ENCODE data around the gene HRH4. TPM values are rescaled to one million over a fixed set of nuclear protein-coding genes. Genes with fewer than 3 reads are reported as not detected.

The HRH4 gene
- total and polyA plus RNA-seq, 2 donors (not counting 3 experiments of a cell fraction or from before 2014, with no cell fraction given) = 0.03 TPM; not detected in 1

- TF ChIP-seq POLR2A (IDR thresholded peaks at IDR 0.05; ENCODE audit: low read depth, low read length) (no peak), MYC (IDR thresholded peaks at IDR 0.05; ENCODE audit: low read depth, low read length) (no peak), CTCF (IDR thresholded peaks at IDR 0.05; ENCODE audit: extremely low read depth in 1 of 2, insufficient read depth in 1 of 2, low read depth in 1 of 2, low read length in 2 of 2) (no peak), MAX (IDR thresholded peaks at IDR 0.05; ENCODE audit: insufficient read depth, insufficient read length) (no peak), EZH2 (IDR thresholded peaks at IDR 0.05; ENCODE audit: borderline replicate concordance, low read depth, low read length, severe bottlenecking) (no peak), GATA2 (IDR thresholded peaks at IDR 0.05; ENCODE audit: insufficient read depth, insufficient read length, low read depth, low read length) (no peak), POLR2AphosphoS5 (IDR thresholded peaks at IDR 0.05; ENCODE audit: insufficient read depth, low read depth, low read length) (no peak), FOS (IDR thresholded peaks at IDR 0.05; ENCODE audit: borderline replicate concordance, insufficient read depth, low read length) (no peak)
- dilution Hi-C loops (cut with MboI; ENCODE audit: extremely low pct_ligation_motif_present, low sequenced_read_pairs) = no loop called here
- H3K27ac ChIP-seq (ENCODE audit: insufficient read depth, low read depth, low read length) = no peak overlapping the region
- H3K4me3 ChIP-seq (replicated peaks in 1 of 3; ENCODE audit: insufficient read depth in 1 of 3, low read depth in 1 of 3, low read length in 3 of 3) = no peak overlapping the region
- H3K36me3 ChIP-seq (ENCODE audit: control insufficient read depth in 2 of 2, extremely low read depth in 1 of 2, insufficient read depth in 2 of 2, low read length in 2 of 2) = no peaks in the 10 kb centered on the region
- H3K9me1 ChIP-seq (replicated peaks; ENCODE audit: control insufficient read depth, extremely low read depth, insufficient read depth, low read length) = peaks cover 3% of the 10 kb centered on the region
- no peaks in the 10 kb centered on the region for H3K79me2 ChIP-seq (ENCODE audit: control insufficient read depth, insufficient read depth, low read length)
- intact Hi-C loops (cut with micrococcal nuclease) = no loop called here
- no peaks in the 10 kb centered on the region for H4K20me1 ChIP-seq (replicated peaks; ENCODE audit: control insufficient read depth, extremely low read depth, insufficient read depth, low read length)
- DNase-seq (ENCODE audit: low read depth, low spot score) = no peak
- no peak overlapping the region for H3K9ac ChIP-seq (replicated peaks; ENCODE audit: extremely low read depth, insufficient read depth, low read length)
- H3K9me3 ChIP-seq (replicated peaks; ENCODE audit: control insufficient read depth, insufficient read depth, low read length) = no peaks in the 10 kb centered on the region
- BruUV-seq (replicated peaks) = no TSS peak
- no peaks in the 10 kb centered on the region for H3K4me1 ChIP-seq (ENCODE audit: control insufficient read depth, extremely low read depth, insufficient read depth, low read length)
- ChIA-PET CTCF (interaction anchor here (1.0 kb wide), 1 partner anchor 29 kb away, joined by 5 read pairs; no protein-coding TSS in a partner anchor), POLR2A (no interaction called here)
- H2AFZ ChIP-seq (ENCODE audit: low read depth, low read length) = no peak overlapping the region
- no peak for FAIRE-seq
- no peak overlapping the region for H3K4me2 ChIP-seq (ENCODE audit: insufficient read depth, low read length)
- H3K27me3 ChIP-seq (ENCODE audit: control insufficient read depth in 2 of 2, insufficient read depth in 2 of 2, low read length in 2 of 2) = no peaks in the 10 kb centered on the region
Observed at GRCh38 chr18:24459772-24460171, 665 bp upstream of the HRH4 start.
